Activated CD8-positive, alpha-beta memory T cell treated with anti-CD3 and anti-CD28 coated beads, Interleukin-2, amount 50 U/mL, for 1 hour (primary cell): ENCODE measurements around the gene LEFTY2.
A peak's percentile ranks its signal among the peaks of the same experiment; 100 is the strongest.
"Not testable (repeated sequence)": the region's sequence is repeated elsewhere in the genome, so short reads cannot be mapped to it uniquely, and the experiment has no call there.

Source experiments
- DNase-seq: peaks from one replicate; pipeline ENCODE4 v3.0.0-alpha.2; 2020; ENCODE audit errors: extremely low read depth

LEFTY2 gene

DNA sequence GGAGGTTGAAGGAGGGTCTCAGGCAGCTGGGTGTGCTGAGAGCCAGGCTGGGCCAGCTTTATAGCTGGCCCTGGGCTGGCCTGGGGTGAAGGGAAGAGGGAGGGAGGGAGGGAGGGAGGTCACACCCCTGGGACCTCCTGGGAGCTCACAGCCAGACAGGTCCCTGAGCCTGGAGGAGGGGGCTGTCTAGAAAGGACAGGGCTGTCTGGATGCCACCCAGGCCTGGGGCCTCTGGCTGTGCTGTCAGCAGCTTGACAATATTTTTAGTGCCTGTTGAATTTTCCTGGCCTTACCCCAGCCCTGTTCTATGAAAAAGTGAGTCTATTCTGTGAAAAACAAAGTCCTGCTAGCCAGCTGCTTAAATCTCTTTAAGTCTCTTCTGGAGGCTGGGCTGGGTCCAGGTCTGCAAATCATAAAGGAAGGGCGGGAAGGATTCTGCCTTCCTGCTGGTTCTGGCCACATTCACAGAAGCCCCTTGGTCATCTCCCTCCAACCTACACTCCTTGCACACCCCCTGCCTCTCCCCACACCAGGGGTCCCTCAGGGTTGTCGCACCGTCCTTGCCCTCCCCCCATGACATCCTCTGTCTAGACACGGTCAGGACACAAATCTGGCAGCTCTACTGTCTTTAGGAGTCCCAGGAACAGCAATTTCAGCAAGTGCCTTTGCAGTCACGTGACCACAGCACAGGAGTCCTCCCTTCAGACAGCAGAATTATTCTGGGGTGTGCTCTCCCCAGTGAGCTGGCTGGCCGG, at the start of gene LEFTY2:
Gene LEFTY2 (minus strand): TSS at position 34 of the 755 bp plus-strand sequence. CDS start 80 bp downstream, outside the sequence.
- no peak for DNase-seq

DNA sequence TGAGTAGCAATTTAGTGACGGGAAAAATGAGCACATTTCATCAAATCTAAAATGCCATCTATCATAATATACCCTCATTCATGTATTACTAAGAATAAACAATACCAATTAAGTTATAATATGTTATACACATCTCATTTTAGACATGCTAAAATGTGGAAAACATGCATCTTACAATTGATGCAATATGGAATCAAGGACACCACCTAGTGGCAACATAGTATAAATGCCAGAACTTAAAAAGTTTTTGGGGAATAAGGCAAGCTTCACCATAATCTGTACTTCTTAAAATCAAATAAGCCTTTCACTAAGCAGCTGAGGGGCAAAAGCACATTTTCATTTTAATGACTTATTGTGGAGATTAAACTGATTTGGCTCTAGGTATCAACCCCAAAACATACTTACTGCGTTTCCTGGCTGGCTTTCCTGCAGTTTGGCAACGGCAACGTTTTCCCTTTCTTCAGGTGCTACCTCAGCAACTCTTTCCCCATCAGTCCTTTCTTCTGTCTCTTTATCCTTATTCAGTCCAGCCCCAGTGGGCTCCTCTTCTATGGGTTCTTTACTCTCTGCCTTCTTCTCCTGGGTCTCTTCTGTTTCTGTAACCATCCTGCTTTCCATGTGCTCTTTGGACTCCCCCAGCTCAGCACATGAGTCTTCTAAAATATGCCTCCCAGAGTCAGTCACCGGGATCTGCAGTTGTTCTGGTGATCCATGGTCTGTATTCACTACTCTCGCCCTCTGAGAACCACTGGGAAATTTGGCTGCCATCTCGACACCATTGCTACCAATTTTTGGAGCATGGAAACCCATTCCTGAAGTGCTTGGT, 46.7 kb upstream of the LEFTY2 start:
- no peak for DNase-seq

- no peak for DNase-seq
These were observed 40.7 kb upstream of the LEFTY2 start for GRCh38 chr1:225981714-225982113.

GRCh38 chr1:225980005-225980836, 39.2 kb upstream of the LEFTY2 start:
- no peak for DNase-seq

GRCh38 chr1:225979421-225979820, 38.4 kb upstream of the LEFTY2 start:
- DNase-seq, result no peak

- DNase-seq, result no peak
These were observed 37.1 kb upstream of the LEFTY2 start for GRCh38 chr1:225977937-225978748.

GRCh38 chr1:225975146-225975545, 34.1 kb upstream of the LEFTY2 start:
- DNase-seq, result not testable (repeated sequence)

DNA sequence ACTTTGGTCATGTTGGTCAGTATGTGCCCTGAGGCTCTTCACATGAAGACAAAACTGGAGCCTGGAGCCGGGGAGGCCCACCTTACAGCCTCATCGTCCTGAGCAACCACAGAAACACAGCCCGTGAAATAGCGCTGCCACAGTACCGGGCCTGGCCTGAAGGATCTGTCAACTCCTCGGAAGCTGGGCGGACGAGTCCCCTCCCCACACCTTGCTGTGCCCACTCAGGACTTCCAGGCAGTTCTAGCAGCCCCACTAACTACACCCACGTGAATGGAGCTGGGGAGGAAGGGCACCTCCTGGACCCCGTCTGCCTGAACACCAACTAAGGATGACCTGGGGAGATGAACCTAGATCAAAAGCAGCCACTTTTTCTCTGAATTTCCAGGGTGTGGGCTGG, 33.4 kb upstream of the LEFTY2 start:
- no peak for DNase-seq

- DNase-seq, result no peak
These were observed 32.1 kb upstream of the LEFTY2 start for GRCh38 chr1:225973158-225973557.

GRCh38 chr1:225972344-225973152, 31.5 kb upstream of the LEFTY2 start:
- no peak for DNase-seq

DNA sequence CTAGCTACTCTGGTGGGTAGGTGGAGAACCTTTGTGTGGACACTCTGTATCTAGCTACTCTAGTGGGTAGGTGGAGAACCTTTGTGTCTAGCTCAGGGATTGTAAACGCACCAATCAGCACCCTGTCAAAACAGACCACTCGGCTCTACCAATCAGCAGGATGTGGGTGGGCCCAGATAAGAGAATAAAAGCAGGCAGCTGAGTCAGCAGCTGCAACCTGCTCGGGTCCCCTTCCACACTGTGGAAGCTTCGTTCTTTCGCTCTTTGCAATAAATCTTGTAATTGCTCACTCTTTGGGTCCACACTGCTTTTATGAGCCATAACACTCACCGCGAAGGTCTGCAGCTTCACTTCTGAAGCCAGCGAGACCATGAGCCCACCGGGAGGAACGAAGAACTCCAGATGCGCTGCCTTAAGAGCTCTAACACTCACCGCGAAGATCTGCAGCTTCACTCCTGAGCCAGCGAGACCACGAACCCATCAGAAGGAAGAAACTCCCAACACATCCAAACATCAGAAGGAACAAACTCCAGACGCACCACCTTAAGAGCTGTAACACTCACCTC, 29.7 kb upstream of the LEFTY2 start:
- DNase-seq, result not testable (repeated sequence)

GRCh38 chr1:225969751-225970150, 28.7 kb upstream of the LEFTY2 start:
- DNase-seq, result not testable (repeated sequence)

DNA sequence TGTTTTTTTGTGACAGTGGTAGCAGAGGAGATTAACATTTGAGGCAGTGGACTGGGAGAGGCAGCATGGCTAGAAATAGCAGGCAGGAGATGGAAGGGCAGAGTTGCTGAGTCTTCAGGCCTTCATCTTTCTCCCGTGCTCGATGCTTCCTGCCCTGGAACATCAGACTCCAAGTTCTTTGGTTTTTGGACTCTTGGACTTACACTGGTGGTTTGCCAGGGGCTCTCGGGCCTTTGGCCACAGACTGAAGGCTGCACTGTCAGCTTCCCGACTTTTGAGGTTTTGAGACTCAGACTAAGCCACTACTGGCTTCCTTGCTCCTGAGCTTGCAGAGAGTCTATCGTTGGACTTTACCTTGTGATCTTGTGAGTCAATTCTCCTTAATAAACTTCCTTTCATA, 24.2 kb upstream of the LEFTY2 start:
- no peak for DNase-seq

- DNase-seq, result no peak
These were observed 22.9 kb upstream of the LEFTY2 start for GRCh38 chr1:225963735-225964530.

GRCh38 chr1:225962440-225962975, 21.5 kb upstream of the LEFTY2 start:
- peak; percentile 23 for DNase-seq

DNA sequence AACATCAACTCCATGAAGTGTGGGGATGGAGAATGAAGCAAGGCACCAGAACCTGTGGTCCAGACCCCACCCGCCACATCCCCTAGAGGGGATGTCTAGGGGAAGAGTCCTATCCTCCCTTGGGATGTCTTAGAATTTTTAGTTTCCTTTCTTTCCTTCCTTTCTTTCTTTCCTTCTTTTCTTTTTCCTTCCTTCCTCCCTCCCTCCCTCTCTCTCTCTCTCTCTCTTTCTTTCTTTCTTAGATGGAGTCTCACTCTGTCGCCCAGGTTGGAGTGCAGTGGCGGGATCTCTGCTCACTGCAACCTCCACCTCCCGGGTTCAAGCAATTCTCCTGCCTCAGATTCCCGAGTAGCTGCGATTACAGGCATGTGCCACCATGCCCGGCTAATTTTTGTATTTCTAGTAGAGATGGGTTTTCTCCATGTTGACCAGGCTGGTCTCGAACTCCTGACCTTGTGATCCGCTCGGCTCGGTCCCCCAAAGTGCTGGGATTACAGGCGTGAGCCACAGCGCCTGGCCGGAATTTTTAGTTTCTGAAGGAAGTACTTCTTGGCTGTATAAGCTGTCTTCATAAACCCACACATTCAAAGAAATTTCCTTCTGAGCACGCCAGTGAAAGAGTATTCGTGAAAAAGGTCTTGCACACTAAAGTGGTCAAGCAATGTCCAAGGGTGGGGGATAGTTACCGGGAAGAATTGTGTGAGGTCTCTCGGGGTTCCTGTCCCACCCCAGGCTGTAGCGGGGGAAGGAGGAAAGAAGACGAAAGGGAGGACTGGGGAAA, 20.8 kb upstream of the LEFTY2 start:
- DNase-seq, result no peak

- DNase-seq, result no peak
These were observed 17.0 kb upstream of the LEFTY2 start for GRCh38 chr1:225958041-225958440.

DNA sequence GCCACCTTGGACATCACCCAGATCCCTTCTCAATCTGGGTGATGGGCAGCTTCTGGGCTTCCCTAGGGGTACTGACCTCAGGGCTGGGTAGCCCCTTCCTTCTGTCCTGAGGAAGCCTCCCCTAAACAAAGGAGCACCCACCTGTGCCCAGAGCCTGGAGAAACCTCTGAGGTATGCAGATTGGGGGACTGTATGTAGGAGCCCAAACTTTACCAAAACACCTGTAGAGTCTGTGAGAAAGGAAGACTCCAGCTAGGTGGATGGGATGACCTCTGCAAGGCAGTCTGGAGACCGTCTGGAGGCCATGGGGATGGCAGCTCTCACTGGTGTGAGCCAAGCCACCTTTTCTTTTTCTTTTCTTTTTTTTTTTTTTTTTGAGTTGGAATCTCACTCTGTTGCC, 13.7 kb upstream of the LEFTY2 start:
- DNase-seq, result no peak
